NCI-H460 (cell line): ENCODE data around the gene CNTN6. TPM values are rescaled to one million over a fixed set of nuclear protein-coding genes. Genes with fewer than 3 reads are reported as not detected.

Source experiments
- DNase-seq: peaks from one replicate; pipeline ENCODE4 v3.0.0-alpha.2; 2016; ENCODE audit warnings: low read depth; ENCODE audit errors: extremely low read depth
- polyA plus RNA-seq: library from polyadenylated mRNA; depleted of rRNA; stranded (reverse); fragments of >200 nt; gene quantifications from 2 replicates; pipeline ENCODE4 v1.2.3, GENCODE V29; 2014; cell fraction: nucleus; rRNA removed
- total RNA-seq: library from RNA; depleted of rRNA; stranded (reverse); fragments of >200 nt; shearing (Covaris generic); gene quantifications from 2 replicates; pipeline ENCODE4 v1.2.3, GENCODE V29; 2014; rRNA removed

The CNTN6 gene
- 0.17 and 0.46 TPM in 2 replicates for total RNA-seq
- polyA plus RNA-seq = 0.25 and 0.39 TPM in 2 replicates

- no peak for DNase-seq
Measured at GRCh38 chr3:1092771-1093170, at the start of gene CNTN6. Gene CNTN6 (plus strand): TSS chr3:1093024. CDS start chr3:1148009, 54,985 bp downstream.

DNA sequence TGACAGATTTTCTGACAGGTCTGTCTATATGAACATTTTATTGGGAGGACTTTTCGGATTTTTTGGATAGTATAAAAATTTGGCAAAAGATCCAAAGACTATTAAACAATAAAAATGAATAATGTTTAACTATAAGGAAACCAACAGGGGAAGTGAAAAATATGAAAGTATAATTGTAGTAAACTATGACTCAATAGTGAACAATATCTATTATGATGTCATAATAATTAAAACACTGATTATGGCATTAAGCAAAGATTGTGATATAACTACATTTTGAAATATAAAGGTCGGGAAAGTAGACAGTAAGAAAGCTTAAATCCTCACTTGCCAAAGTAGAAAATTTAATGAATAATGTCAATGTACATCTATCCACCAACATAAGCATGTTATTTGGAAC lies 44.3 kb upstream of the CNTN6 start:
- no peak for DNase-seq

- DNase-seq = no peak
Measured at GRCh38 chr3:1055870-1056269, 37.0 kb upstream of the CNTN6 start.

- DNase-seq = no peak
Measured at GRCh38 chr3:1056744-1057143, 36.1 kb upstream of the CNTN6 start.

DNA sequence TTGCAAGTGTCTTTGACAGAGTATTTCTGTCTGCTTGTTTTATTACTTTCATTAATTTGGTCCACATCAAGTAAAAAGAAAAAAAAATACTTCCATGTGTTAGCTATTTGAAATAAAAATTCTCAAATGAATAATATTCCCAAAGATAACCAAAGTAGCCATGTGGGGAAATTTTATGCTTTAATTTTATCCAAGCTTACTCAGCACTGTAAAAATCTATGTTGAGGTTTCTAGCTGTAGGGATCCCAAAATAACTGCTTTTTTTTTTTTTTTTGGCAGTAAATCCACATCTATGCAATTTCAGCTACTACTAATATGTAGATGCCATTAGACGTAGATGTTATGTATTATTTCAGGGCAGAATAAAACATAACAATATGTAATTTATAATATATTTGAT lies 35.4 kb upstream of the CNTN6 start:
- DNase-seq = no peak

DNA sequence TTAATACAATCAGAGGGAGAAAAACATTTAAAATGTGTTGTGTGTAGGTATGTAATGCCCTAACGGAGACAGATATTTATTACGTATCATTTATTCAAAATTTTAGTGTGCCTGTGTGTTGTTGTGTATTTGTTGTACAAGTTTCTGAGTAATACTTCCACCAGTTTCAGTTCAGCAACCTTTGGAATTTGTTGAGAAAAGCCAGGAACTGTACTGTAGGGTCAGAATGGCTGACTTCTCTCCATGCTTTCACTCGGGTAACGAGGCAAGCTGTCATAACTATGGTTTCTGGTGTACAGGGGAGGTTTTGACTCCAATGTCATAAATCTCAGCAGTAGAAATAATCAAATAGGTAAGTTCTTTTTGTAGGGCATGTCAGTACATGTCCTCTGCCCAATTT lies 23.8 kb upstream of the CNTN6 start:
- no peak for DNase-seq

GRCh38 chr3:1072041-1072440 lies 20.8 kb upstream of the CNTN6 start:
- DNase-seq = no peak

GRCh38 chr3:1079662-1080061 lies 13.2 kb upstream of the CNTN6 start:
- no peak for DNase-seq

DNA sequence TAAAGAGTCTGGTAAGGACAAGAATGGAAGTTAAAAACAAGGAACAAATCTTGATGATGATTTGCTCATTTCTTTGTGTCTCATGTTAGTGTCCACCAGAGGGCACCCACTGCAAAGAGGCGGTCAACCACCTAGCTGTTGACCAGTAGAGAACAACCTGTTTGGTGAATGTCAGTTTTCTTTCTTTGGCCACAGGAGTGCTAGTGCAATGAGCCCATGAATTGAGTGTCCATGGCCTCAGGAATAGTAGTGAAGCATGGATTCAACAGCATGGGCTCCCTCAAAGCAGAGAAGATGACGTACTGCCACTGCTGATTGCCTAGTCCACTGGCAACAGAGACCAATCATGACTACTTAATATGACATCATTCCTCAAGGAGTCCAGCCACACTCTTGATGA lies 10.7 kb upstream of the CNTN6 start:
- DNase-seq = peak; percentile 58

DNA sequence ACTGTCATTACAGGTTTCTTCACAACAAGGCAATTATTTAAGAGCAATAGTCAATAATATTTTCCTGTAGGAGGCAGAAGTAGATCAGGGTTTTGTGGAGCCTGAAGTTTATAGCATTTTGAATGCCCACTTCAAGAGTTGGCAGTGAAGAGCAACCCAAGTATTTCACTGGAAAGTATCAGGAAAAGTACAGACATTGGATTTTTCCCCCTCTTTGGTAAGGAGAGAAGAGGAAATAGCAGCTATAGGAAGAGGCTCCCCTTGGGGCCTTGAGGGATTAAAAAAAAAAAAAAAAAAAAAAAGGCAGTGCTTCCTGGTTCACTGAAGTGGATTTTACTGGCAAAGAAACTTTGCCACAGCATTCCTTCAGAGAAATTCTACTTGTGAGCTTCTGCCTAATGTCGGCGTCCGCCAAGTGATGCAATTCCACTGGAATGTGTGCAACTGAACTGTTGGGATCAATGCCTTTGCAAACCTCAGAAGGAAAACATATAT lies 5.7 kb upstream of the CNTN6 start:
- DNase-seq = peak; percentile 71

GRCh38 chr3:1088503-1088902 lies 4.3 kb upstream of the CNTN6 start:
- no peak for DNase-seq

DNA sequence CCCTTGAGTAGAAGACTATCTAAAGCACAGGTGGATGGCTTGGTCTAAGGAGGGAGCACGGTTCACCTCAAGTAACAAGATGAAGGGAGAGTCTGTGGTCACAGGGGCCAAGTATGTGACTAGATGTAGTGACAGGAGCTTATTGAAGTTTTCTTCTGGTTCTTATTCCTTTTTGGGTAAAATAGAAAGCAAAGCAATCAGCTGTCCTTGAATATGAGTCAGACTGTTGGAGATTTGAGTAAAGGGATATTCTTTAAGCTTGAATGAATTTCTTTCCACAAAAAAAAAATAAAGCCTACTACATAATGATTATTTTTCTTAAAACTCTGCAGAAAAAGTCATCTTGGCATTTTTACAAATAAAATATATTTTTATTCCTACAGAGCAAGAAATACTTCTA lies 1.5 kb upstream of the CNTN6 start:
- no peak for DNase-seq

- DNase-seq = no peak
Measured at GRCh38 chr3:1092061-1092460, 763 bp upstream of the CNTN6 start.

- DNase-seq = no peak
Measured at GRCh38 chr3:1093217-1093616, 393 bp downstream of the CNTN6 start.

DNA sequence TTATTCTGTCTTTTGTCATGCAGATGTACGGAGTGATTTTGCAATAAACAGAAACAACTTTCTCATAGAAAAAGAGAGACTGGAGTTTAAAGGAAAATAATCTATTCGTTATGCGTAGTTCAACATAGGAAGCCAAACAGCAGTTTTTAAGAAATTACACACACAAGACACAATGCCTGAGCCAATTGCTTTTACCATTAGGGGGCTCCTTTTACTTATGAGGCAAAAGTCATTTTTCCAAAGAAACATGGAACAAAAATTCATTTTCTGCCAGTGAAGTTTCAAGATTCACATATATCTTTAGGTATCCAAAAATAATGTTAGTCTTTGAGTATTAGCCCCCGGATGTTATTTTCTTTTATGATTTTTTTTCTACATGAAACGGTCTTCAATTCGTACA lies 10.7 kb downstream of the CNTN6 start:
- no peak for DNase-seq

DNA sequence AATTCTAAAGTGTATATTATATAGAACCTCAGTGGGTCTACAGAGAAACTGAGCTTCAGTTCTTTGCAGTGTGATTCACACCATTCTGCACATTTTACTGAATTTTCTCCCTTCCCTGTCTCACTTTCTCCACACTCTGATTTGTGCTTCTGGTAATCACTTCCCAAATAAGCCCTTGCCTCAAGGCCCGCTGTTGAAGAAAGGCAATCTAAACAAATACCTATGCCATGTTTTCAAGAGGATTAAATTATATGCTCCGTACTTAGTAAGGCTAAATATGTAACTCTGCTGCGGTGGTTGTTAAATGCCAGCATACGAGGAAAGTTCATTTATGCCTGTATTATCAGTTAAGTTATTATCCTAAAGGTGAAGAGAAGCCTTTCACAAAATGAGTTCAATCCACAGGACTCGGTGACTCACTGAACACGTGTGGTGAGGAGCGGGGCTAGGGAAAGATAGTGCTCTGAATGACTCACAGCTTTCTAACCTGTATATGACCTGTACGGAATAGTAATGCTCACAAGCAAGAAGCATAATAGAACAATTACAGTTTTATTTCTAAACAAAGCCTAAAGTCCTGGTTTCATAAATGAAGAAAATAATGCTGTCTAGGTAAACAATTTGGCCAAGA lies 25.1 kb downstream of the CNTN6 start:
- DNase-seq = no peak

- DNase-seq = no peak
Measured at GRCh38 chr3:1131166-1131565, 38.3 kb downstream of the CNTN6 start.

DNA sequence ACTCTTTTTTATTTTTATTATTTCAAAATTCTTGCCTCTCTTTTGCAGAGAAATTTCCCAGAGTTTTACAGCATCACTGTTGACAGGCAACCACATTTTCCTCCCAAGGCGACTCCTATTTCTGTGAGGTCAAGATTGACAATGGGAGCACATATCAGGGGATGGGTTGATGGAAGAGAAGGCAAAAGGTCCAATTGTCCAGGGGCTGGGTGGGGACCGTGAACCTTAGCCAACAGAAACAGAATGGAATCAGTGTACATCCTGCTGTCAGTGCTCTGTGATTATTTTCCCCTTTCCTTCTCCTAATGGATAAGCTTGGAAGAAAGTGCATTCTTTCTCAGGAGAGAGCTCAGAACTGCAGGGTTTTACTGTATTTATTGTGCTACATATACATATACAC lies 42.4 kb downstream of the CNTN6 start:
- no peak for DNase-seq

GRCh38 chr3:1138036-1138435 lies 45.2 kb downstream of the CNTN6 start:
- no peak for DNase-seq

DNA sequence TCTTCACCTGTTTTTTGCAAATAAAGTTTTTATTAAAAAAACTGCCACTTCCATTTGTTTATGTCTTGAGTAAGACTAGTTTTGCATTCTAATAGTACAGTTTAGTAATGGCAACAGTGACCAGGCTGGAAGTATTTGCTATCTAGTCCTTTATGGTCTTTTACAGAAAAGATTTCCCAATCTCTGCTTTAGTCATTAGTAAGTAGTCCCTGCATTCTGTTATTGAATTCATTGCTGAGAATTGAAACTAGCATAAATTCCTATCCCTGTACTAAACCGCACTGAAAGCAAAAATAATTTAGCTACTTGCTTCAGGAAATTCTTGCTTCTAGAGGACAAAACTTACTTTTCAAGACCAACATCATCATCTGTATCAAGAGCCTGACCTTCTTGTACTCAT lies 46.2 kb downstream of the CNTN6 start:
- no peak for DNase-seq

- no peak for DNase-seq
Measured at GRCh38 chr3:1147326-1147725, 54.5 kb downstream of the CNTN6 start.

DNA sequence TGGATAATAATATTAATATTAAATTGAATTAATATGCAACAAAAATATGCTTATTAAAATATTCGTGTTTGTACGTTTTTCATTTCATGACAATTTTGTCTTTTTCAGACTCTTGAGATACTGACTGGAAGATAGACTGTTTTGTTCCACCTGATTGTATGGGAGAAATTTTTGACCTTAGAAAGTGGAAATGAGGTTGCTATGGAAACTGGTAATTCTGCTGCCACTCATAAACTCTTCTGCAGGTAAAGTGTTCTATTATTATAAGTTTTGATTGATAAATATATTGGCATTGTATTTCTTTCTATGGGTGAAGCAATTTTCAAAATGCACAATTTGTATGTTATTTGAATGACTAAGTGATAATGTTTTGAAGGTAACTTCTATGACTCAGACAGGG lies 55.0 kb downstream of the CNTN6 start:
- DNase-seq = no peak

GRCh38 chr3:1164101-1164500 lies 71.3 kb downstream of the CNTN6 start:
- no peak for DNase-seq
